Ishikawa (cell line): ENCODE results near the gene MDN1.

Experiments used
- CEBPB ChIP-seq: IDR thresholded peaks from 2 replicates; pipeline ENCODE4 v1.6.1; 2012
- CREB1 ChIP-seq: IDR thresholded peaks from 2 replicates; pipeline ENCODE4 v1.6.1; 2012; ENCODE audit warnings: low read depth
- EGR1 ChIP-seq: IDR thresholded peaks from 2 replicates; pipeline ENCODE4 v1.6.1; 2012
- EP300 ChIP-seq: IDR thresholded peaks from 2 replicates; pipeline ENCODE4 v1.6.1; 2012; ENCODE audit warnings: borderline replicate concordance
- FOXM1 ChIP-seq: IDR thresholded peaks from 2 replicates; pipeline ENCODE4 v1.6.1; 2012; ENCODE audit warnings: low read depth, borderline replicate concordance
- MAX ChIP-seq: IDR thresholded peaks from 2 replicates; pipeline ENCODE4 v1.6.1; 2012
- NFIC ChIP-seq: IDR thresholded peaks from 2 replicates; pipeline ENCODE4 v1.6.1; 2012
- RAD21 ChIP-seq: IDR thresholded peaks from 2 replicates; pipeline ENCODE4 v1.6.1; 2012; ENCODE audit warnings: low read depth
- REST ChIP-seq: IDR thresholded peaks from 2 replicates; pipeline ENCODE4 v1.6.1; 2012; ENCODE audit warnings: low read depth, mild to moderate bottlenecking
- TAF1 ChIP-seq: IDR thresholded peaks from 2 replicates; pipeline ENCODE4 v1.6.1; 2012; ENCODE audit warnings: low read depth, mild to moderate bottlenecking
- TCF12 ChIP-seq: IDR thresholded peaks from 2 replicates; pipeline ENCODE4 v1.6.1; 2012; ENCODE audit warnings: low read depth
- TEAD4 ChIP-seq: IDR thresholded peaks from 2 replicates; pipeline ENCODE4 v1.6.1; 2012
- USF1 ChIP-seq: IDR thresholded peaks from 2 replicates; pipeline ENCODE4 v1.6.1; 2012
- YY1 ChIP-seq: IDR thresholded peaks from 2 replicates; pipeline ENCODE4 v1.6.1; 2012; ENCODE audit warnings: low read depth
- ZBTB7A ChIP-seq: IDR thresholded peaks from 2 replicates; pipeline ENCODE4 v1.6.1; 2012; ENCODE audit warnings: low read depth

Gene MDN1

GRCh38 chr6:89619567-89619966 lies 200.0 kb downstream of the MDN1 start:
- TF ChIP-seq RAD21: no peak
- TF ChIP-seq TCF12: no peak
- no peak for TF ChIP-seq YY1
- TF ChIP-seq CREB1: no peak
- no peak for TF ChIP-seq EP300
- no peak for TF ChIP-seq MAX
- TF ChIP-seq NFIC: no peak
- no peak for TF ChIP-seq EGR1
- TF ChIP-seq TAF1: no peak
- TF ChIP-seq ZBTB7A: no peak
- no peak for TF ChIP-seq CEBPB
- no peak for TF ChIP-seq REST
- TF ChIP-seq TEAD4: no peak
- TF ChIP-seq FOXM1: no peak
- no peak for TF ChIP-seq USF1

- TF ChIP-seq USF1 (no peak), MAX (no peak), YY1 (no peak), ZBTB7A (no peak), CEBPB (no peak), TAF1 (no peak), REST (no peak)
Observed at GRCh38 chr6:89618026-89618425, 201.6 kb downstream of the MDN1 start.

- TF ChIP-seq CEBPB (no peak), RAD21 (no peak), EGR1 (no peak), TCF12 (no peak)
Observed at GRCh38 chr6:89616531-89616930, 203.1 kb downstream of the MDN1 start.

GRCh38 chr6:89615882-89616281 lies 203.7 kb downstream of the MDN1 start:
- TF ChIP-seq NFIC: no peak
- no peak for TF ChIP-seq FOXM1
- no peak for TF ChIP-seq EGR1

- TF ChIP-seq USF1 (no peak), REST (no peak), CEBPB (no peak)
Observed at GRCh38 chr6:89613790-89614189, 205.8 kb downstream of the MDN1 start.

- TF ChIP-seq ZBTB7A: no peak
- no peak for TF ChIP-seq RAD21
- TF ChIP-seq TAF1: no peak
- TF ChIP-seq MAX: no peak
- no peak for TF ChIP-seq CEBPB
- TF ChIP-seq TCF12: no peak
- TF ChIP-seq REST: no peak
- no peak for TF ChIP-seq EGR1
- no peak for TF ChIP-seq NFIC
- TF ChIP-seq EP300: no peak
- TF ChIP-seq FOXM1: no peak
- TF ChIP-seq CREB1: no peak
- TF ChIP-seq YY1: no peak
Observed at GRCh38 chr6:89612121-89612520, 207.5 kb downstream of the MDN1 start.
